ENCODE results near the gene UCP3.

The UCP3 gene

DNA sequence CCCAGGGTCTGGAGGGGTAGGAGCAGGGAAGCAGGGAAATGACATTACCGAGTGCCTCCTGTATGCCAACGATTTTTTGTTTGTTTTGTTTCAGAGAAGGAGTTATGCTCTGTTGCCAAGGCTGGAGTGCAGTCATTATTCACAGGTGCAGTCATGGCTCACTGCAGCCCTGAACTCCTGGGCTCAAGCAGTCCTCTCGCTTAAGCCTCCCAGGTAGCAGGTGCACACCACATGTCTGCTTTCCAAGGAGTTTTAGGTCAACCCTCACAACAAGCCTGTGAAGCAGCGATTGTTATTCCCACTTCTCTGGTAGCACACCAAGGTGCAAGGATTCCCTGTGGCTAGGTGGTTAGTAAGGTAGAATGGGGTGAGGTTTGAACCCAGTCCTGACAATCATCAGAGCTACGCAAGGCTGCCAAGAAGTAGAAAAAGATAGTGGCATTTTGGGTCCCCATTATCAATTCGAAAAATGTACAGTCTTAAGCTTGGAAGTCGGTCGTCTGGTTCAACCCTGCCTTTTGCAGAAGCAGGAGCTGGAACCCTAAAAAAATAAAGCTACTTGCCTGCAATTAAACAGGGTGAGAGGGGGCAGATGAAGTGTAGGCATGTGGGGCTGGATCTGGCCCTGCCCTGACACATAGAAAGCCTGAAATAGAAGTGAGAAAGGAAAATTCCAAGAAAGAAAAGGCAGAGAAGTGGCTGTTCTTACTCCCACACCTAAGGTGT lies 9.1 kb downstream of the UCP3 start:
- H3K4me1 ChIP-seq (ENCODE audit: control insufficient read depth, insufficient read depth, low read length, poor library complexity, severe bottlenecking) = peaks cover 33% of the 10 kb centered on the region
- H3K4me3 ChIP-seq (ENCODE audit: insufficient read depth, low read depth, low read length, poor library complexity, severe bottlenecking) = no peak overlapping the region
- no peak overlapping the region for H3K27ac ChIP-seq (ENCODE audit: insufficient read depth, low read length, poor library complexity, severe bottlenecking)
- DNase-seq = no peak
- no peaks in the 10 kb centered on the region for H3K9me3 ChIP-seq (ENCODE audit: control insufficient read depth, low read length)
- no peaks in the 10 kb centered on the region for H3K36me3 ChIP-seq (ENCODE audit: control insufficient read depth, insufficient read depth, low read length)
- H3K27me3 ChIP-seq (replicated peaks; ENCODE audit: control insufficient read depth, insufficient read depth, low read length, poor library complexity, severe bottlenecking) = no peaks in the 10 kb centered on the region

DNA sequence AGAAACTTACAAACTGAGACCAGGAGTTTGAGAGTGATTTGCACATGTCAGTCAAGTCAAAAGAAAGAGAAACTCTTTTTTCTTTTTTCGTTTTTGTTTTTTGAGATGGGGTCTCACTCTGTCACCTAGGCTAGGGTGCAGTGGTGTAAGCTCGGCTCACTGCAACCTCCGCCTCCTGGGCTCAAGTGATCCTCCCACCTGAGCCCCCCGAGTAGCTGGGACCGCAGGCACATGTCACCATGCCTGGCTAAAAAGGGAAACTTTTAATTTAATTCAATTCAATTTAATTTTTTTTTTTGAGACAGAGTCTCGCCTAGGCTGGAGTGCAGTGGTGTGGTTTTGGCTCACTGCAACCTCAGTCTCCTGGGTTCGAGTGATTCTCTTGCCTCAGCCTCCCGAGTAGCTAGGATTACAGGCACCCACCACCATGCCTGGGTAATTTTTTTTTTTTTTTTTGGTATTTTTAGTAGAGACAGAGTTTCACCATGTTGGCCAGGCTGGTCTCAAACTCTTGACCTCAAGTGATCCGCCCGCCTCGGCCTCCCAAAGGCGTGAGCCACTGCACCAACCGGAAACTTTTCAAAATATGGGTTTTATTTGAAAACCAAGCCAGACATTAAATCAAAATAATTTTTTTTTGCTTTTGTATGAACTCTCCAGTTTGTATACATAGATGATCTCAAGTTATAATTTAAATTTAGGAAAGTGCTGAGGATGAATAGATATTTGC lies 9.9 kb downstream of the UCP3 start:
- H3K36me3 ChIP-seq (ENCODE audit: control insufficient read depth, insufficient read depth, low read length) = no peaks in the 10 kb centered on the region
- no peak overlapping the region for H3K27ac ChIP-seq (ENCODE audit: insufficient read depth, low read length, poor library complexity, severe bottlenecking)
- peaks cover 33% of the 10 kb centered on the region for H3K4me1 ChIP-seq (ENCODE audit: control insufficient read depth, insufficient read depth, low read length, poor library complexity, severe bottlenecking)
- H3K9me3 ChIP-seq (ENCODE audit: control insufficient read depth, low read length) = no peaks in the 10 kb centered on the region
- DNase-seq = no peak
- H3K4me3 ChIP-seq (ENCODE audit: insufficient read depth, low read depth, low read length, poor library complexity, severe bottlenecking) = no peak overlapping the region
- no peaks in the 10 kb centered on the region for H3K27me3 ChIP-seq (replicated peaks; ENCODE audit: control insufficient read depth, insufficient read depth, low read length, poor library complexity, severe bottlenecking)

DNA sequence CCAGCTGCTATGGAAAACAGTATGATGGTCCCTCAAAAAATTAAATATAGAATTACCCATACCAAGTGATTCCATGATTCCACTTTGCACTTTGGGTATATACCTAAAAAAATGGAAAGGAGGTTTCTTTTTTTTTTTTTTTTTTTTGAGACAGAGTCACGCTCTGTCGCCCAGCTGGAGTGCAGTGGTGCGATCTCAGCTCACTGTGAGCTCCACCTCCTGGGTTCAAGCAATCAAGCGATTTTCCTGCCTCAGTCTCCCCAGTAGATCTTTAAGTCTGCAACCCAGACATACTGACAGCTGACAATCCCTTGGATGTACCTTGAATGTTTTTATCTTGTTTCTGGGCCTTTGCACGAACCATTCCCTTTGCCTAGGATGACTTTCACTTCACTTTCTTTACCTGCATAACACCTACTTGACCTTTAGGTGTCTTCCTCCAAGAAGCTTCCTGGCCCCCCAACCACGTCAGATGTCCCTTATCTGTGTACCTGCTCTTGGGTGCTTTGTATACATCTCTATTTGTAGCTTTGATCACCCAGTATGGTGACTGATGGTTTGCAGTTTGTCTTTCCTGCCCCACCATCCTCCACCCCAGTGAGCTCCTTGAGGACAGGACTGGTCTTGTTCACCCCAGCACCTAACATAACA lies 11.6 kb downstream of the UCP3 start:
- H3K4me1 ChIP-seq (ENCODE audit: control insufficient read depth, insufficient read depth, low read length, poor library complexity, severe bottlenecking) = peaks cover 32% of the 10 kb centered on the region
- no peaks in the 10 kb centered on the region for H3K36me3 ChIP-seq (ENCODE audit: control insufficient read depth, insufficient read depth, low read length)
- H3K27me3 ChIP-seq (replicated peaks; ENCODE audit: control insufficient read depth, insufficient read depth, low read length, poor library complexity, severe bottlenecking) = no peaks in the 10 kb centered on the region
- H3K9me3 ChIP-seq (ENCODE audit: control insufficient read depth, low read length) = no peaks in the 10 kb centered on the region
- H3K27ac ChIP-seq (ENCODE audit: insufficient read depth, low read length, poor library complexity, severe bottlenecking) = peak overlapping the region; percentile 83
- no peak overlapping the region for H3K4me3 ChIP-seq (ENCODE audit: insufficient read depth, low read depth, low read length, poor library complexity, severe bottlenecking)
- DNase-seq = no peak

DNA sequence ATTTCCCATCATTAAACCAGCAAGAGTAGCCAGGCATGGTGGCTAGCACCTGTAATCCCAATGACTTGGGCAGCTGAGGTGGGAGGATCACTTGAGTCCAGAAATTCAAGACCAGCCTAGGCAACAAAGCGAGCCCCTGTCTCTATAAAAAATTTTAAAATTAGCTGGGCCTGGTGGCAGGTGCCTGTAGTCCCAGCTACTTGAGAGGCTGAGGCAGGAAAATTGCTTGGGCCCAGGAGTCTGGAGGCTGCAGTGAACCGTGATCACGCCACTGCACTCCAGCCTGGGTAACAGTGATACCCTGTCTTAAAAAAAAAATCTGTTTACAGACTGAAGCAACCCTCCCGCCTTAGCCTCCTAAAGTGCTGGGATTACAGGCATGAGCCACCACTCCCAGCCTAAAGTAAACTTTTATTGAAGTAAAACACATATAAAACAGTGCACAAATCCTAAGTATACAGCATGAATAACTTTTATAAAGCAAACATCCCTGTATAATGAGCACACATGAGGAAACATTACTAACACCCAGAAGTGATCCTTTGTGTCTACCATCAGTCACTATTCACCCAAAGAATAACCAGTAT lies 12.6 kb downstream of the UCP3 start:
- H3K4me1 ChIP-seq (ENCODE audit: control insufficient read depth, insufficient read depth, low read length, poor library complexity, severe bottlenecking) = peaks cover 41% of the 10 kb centered on the region
- H3K27me3 ChIP-seq (replicated peaks; ENCODE audit: control insufficient read depth, insufficient read depth, low read length, poor library complexity, severe bottlenecking) = no peaks in the 10 kb centered on the region
- no peaks in the 10 kb centered on the region for H3K36me3 ChIP-seq (ENCODE audit: control insufficient read depth, insufficient read depth, low read length)
- peak overlapping the region; percentile 83 for H3K27ac ChIP-seq (ENCODE audit: insufficient read depth, low read length, poor library complexity, severe bottlenecking)
- no peak for DNase-seq
- H3K4me3 ChIP-seq (ENCODE audit: insufficient read depth, low read depth, low read length, poor library complexity, severe bottlenecking) = no peak overlapping the region
- no peaks in the 10 kb centered on the region for H3K9me3 ChIP-seq (ENCODE audit: control insufficient read depth, low read length)

DNA sequence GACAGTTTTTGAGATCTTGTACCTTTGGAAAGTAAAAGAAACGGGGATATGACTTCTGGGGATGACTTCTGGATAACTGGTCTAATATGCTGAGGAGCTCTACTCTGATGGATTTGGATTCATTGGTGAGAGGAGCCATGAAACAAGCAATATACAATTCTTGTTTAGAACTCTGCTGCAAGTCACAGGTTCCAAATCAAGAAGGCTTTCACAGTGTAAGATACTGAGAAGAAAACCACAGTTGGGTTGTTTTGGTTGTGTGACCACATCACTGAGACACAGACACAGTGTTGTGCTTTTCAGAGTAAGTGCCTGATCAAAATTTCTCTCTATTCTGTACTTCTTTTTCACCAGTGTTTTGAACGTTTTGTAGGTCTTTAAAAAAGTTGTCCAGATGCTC lies 13.2 kb downstream of the UCP3 start:
- Histone ChIP-seq H3K36me3 (ENCODE audit: control insufficient read depth, insufficient read depth, low read length) (no peaks in the 10 kb centered on the region), H3K4me3 (ENCODE audit: insufficient read depth, low read depth, low read length, poor library complexity, severe bottlenecking) (no peak overlapping the region), H3K4me1 (ENCODE audit: control insufficient read depth, insufficient read depth, low read length, poor library complexity, severe bottlenecking) (peaks cover 44% of the 10 kb centered on the region), H3K27ac (ENCODE audit: insufficient read depth, low read length, poor library complexity, severe bottlenecking) (peak overlapping the region; percentile 83), H3K27me3 (replicated peaks; ENCODE audit: control insufficient read depth, insufficient read depth, low read length, poor library complexity, severe bottlenecking) (no peaks in the 10 kb centered on the region), H3K9me3 (ENCODE audit: control insufficient read depth, low read length) (no peaks in the 10 kb centered on the region)
- no peak for DNase-seq

DNA sequence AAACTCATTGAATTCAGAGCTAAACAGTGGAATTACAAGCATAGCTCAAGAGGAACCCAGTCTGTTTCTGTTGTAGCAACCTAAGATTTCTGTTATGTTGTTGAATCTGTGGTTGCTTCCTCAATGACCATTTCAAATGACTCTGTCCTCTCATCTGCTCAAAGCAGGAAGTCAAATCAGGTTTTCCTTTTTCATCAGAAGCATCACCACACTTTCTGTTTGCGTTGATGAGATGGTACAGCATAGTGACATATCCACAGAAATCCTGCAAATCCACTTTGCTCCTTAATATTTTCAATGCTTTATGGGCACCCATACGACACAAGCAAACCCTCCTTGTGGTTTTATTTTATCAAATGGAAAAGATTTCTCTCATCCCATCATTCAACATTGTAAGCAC lies 13.6 kb downstream of the UCP3 start:
- no peak for DNase-seq
- Histone ChIP-seq H3K4me1 (ENCODE audit: control insufficient read depth, insufficient read depth, low read length, poor library complexity, severe bottlenecking) (peaks cover 44% of the 10 kb centered on the region), H3K27me3 (replicated peaks; ENCODE audit: control insufficient read depth, insufficient read depth, low read length, poor library complexity, severe bottlenecking) (no peaks in the 10 kb centered on the region), H3K4me3 (ENCODE audit: insufficient read depth, low read depth, low read length, poor library complexity, severe bottlenecking) (no peak overlapping the region), H3K27ac (ENCODE audit: insufficient read depth, low read length, poor library complexity, severe bottlenecking) (peak overlapping the region; percentile 83), H3K36me3 (ENCODE audit: control insufficient read depth, insufficient read depth, low read length) (no peaks in the 10 kb centered on the region), H3K9me3 (ENCODE audit: control insufficient read depth, low read length) (no peaks in the 10 kb centered on the region)

DNA sequence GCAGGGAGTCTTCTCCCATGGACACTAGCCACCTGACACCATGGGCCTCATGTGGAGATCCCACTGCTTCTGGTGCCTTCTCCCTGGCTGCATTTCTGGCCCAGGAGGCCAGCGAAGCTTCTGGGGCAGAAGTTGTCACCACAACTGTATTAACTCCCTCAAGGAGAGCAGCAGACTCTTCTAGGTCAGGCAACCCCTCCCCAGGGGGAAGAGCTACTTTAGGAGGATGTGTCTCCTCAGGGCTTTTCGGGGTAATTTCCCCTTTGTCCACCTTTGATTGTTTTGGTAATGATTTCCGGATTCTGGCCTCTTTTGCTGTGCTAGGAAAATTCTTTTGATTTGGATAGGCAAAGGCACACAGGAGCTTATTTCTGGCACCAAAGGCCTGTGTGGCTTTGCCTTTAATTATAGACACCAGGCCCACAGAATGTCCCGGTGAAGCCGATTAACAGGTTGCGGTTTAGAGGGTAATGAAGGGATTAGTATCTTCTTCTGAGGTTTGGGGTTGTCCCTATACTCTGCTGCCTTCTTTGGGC lies 17.3 kb downstream of the UCP3 start:
- Histone ChIP-seq H3K4me1 (ENCODE audit: control insufficient read depth, insufficient read depth, low read length, poor library complexity, severe bottlenecking) (peaks cover 33% of the 10 kb centered on the region), H3K9me3 (ENCODE audit: control insufficient read depth, low read length) (no peaks in the 10 kb centered on the region), H3K27me3 (replicated peaks; ENCODE audit: control insufficient read depth, insufficient read depth, low read length, poor library complexity, severe bottlenecking) (no peaks in the 10 kb centered on the region), H3K4me3 (ENCODE audit: insufficient read depth, low read depth, low read length, poor library complexity, severe bottlenecking) (no peak overlapping the region), H3K36me3 (ENCODE audit: control insufficient read depth, insufficient read depth, low read length) (no peaks in the 10 kb centered on the region), H3K27ac (ENCODE audit: insufficient read depth, low read length, poor library complexity, severe bottlenecking) (peak overlapping the region; percentile 11)
- DNase-seq = no peak

DNA sequence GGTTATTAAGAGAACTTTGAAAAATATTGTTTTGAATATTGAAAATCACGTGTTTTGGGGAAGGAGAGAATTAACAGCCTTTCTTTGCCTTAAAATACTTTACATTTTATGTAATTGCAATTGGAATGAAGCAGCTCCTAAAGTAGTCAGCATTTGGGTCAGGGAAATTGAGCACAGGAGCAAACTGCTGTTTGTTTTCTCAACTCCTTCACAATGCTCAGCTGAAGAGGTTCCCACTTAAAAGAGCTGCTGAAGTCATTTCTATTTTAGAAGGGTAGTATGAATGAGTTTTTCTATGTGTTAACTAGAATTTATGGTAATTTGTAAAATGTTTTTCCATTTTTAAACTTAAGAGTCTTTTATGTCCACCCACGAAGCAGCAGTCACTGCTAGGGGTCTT lies 18.2 kb downstream of the UCP3 start:
- H3K9me3 ChIP-seq (ENCODE audit: control insufficient read depth, low read length) = no peaks in the 10 kb centered on the region
- no peak for DNase-seq
- no peaks in the 10 kb centered on the region for H3K27me3 ChIP-seq (replicated peaks; ENCODE audit: control insufficient read depth, insufficient read depth, low read length, poor library complexity, severe bottlenecking)
- H3K27ac ChIP-seq (ENCODE audit: insufficient read depth, low read length, poor library complexity, severe bottlenecking) = no peak overlapping the region
- peaks cover 26% of the 10 kb centered on the region for H3K4me1 ChIP-seq (ENCODE audit: control insufficient read depth, insufficient read depth, low read length, poor library complexity, severe bottlenecking)
- H3K36me3 ChIP-seq (ENCODE audit: control insufficient read depth, insufficient read depth, low read length) = no peaks in the 10 kb centered on the region
- H3K4me3 ChIP-seq (ENCODE audit: insufficient read depth, low read depth, low read length, poor library complexity, severe bottlenecking) = no peak overlapping the region

DNA sequence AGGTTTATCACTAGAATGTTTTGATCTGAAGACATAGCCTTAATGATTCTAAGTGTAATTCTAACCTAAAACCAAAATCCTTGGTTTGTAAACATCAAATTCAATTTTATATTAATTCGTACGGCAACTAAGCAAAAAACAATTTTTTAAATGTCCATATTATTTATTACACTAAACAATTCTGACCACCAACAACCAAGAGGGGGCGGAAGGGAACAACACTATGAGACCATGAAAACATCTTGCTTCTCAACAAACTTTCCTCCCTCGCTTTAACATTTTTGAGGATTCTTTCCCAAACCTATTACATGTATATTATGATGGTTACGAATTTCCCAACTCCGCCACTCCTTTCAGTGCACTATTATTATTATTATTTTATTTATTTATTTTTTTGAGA lies 19.7 kb downstream of the UCP3 start:
- no peak for DNase-seq
- no peak overlapping the region for H3K27ac ChIP-seq (ENCODE audit: insufficient read depth, low read length, poor library complexity, severe bottlenecking)
- H3K4me1 ChIP-seq (ENCODE audit: control insufficient read depth, insufficient read depth, low read length, poor library complexity, severe bottlenecking) = peaks cover 17% of the 10 kb centered on the region
- no peaks in the 10 kb centered on the region for H3K36me3 ChIP-seq (ENCODE audit: control insufficient read depth, insufficient read depth, low read length)
- no peaks in the 10 kb centered on the region for H3K9me3 ChIP-seq (ENCODE audit: control insufficient read depth, low read length)
- H3K4me3 ChIP-seq (ENCODE audit: insufficient read depth, low read depth, low read length, poor library complexity, severe bottlenecking) = no peak overlapping the region
- H3K27me3 ChIP-seq (replicated peaks; ENCODE audit: control insufficient read depth, insufficient read depth, low read length, poor library complexity, severe bottlenecking) = no peaks in the 10 kb centered on the region
